Osteoblast (primary cell): ENCODE measurements around the gene TMEM259. TPM values are rescaled to one million over a fixed set of nuclear protein-coding genes. Genes with fewer than 3 reads are reported as not detected.

Source experiments
- DNase-seq: peaks from one replicate; pipeline ENCODE4 v3.0.0; 2011; ENCODE audit warnings: low spot score, mixed read lengths; ENCODE audit not compliant: insufficient read length; ENCODE audit errors: missing footprints
- H2AFZ ChIP-seq: 2 replicates; pipeline ENCODE4 v1.6.0; 2011; ENCODE audit warnings: mild to moderate bottlenecking, low read length
- H3K27ac ChIP-seq: 2 replicates; pipeline ENCODE4 v1.5.1; 2011; ENCODE audit warnings: mild to moderate bottlenecking, low read depth, low read length, moderate library complexity
- H3K27me3 ChIP-seq: 2 replicates; pipeline ENCODE4 v1.6.0; 2012; ENCODE audit warnings: mild to moderate bottlenecking, control low read depth, inconsistent platforms, low read length, moderate library complexity; ENCODE audit not compliant: insufficient read depth
- H3K36me3 ChIP-seq: 2 replicates; pipeline ENCODE4 v1.5.1; 2011; ENCODE audit warnings: mild to moderate bottlenecking, low read length, control low read depth, moderate library complexity; ENCODE audit not compliant: insufficient read depth
- H3K4me1 ChIP-seq: 2 replicates; pipeline ENCODE4 v1.5.1; 2011; ENCODE audit warnings: mild to moderate bottlenecking, low read length, control low read depth, moderate library complexity; ENCODE audit not compliant: insufficient read depth
- H3K4me2 ChIP-seq: 2 replicates; pipeline ENCODE4 v1.6.0; 2011; ENCODE audit warnings: mild to moderate bottlenecking, low read length; ENCODE audit not compliant: insufficient read depth
- H3K4me3 ChIP-seq: fragments of 200-600 bp; sonication (generic); 3 replicates; pipeline ENCODE4 v1.5.1; 2012; ENCODE audit warnings: mild to moderate bottlenecking, low read length, inconsistent platforms; ENCODE audit not compliant: insufficient read depth
- H3K79me2 ChIP-seq: 2 replicates; pipeline ENCODE4 v1.6.0; 2012; ENCODE audit warnings: mild to moderate bottlenecking, low read length, control low read depth, inconsistent platforms; ENCODE audit not compliant: insufficient read depth
- H3K9me3 ChIP-seq: 2 replicates; pipeline ENCODE4 v1.5.1; 2011; ENCODE audit warnings: low read depth, low read length, control low read depth
- H4K20me1 ChIP-seq: 2 replicates; pipeline ENCODE4 v1.6.0; 2012; ENCODE audit warnings: mild to moderate bottlenecking, low read length, control low read depth; ENCODE audit not compliant: insufficient read depth
- CTCF ChIP-seq: IDR thresholded peaks from 2 replicates; pipeline ENCODE4 v1.5.1; 2011; ENCODE audit warnings: mild to moderate bottlenecking, low read depth, low read length, moderate library complexity; ENCODE audit errors: extremely low read depth
- total RNA-seq: library from RNA; depleted of rRNA; stranded (reverse); fragments of >200 nt; gene quantifications from 2 replicates; pipeline ENCODE4 v1.2.3, GENCODE V29; 2012

Gene TMEM259
- total RNA-seq, 1 donor = 84.0 TPM

GRCh38 chr19:1068009-1069001 is 47.4 kb upstream of the TMEM259 start:
- no peaks in the 10 kb centered on the region for H3K9me3 ChIP-seq
- no peak for TF ChIP-seq CTCF
- H2AFZ ChIP-seq = no peak overlapping the region
- no peak overlapping the region for H3K4me3 ChIP-seq
- no peak for DNase-seq
- no peak overlapping the region for H3K4me2 ChIP-seq
- no peak overlapping the region for H3K27ac ChIP-seq
- no peaks in the 10 kb centered on the region for H3K36me3 ChIP-seq
- no peaks in the 10 kb centered on the region for H3K4me1 ChIP-seq
- no peaks in the 10 kb centered on the region for H4K20me1 ChIP-seq
- peaks cover 51% of the 10 kb centered on the region for H3K27me3 ChIP-seq
- no peaks in the 10 kb centered on the region for H3K79me2 ChIP-seq

GRCh38 chr19:1067341-1067957 is 46.5 kb upstream of the TMEM259 start:
- H3K4me2 ChIP-seq = no peak overlapping the region
- H4K20me1 ChIP-seq = no peaks in the 10 kb centered on the region
- no peak for TF ChIP-seq CTCF
- H3K36me3 ChIP-seq = no peaks in the 10 kb centered on the region
- no peak overlapping the region for H3K4me3 ChIP-seq
- H3K4me1 ChIP-seq = no peaks in the 10 kb centered on the region
- DNase-seq = no peak
- no peaks in the 10 kb centered on the region for H3K9me3 ChIP-seq
- H3K27ac ChIP-seq = no peak overlapping the region
- no peak overlapping the region for H2AFZ ChIP-seq
- H3K79me2 ChIP-seq = no peaks in the 10 kb centered on the region
- H3K27me3 ChIP-seq = peaks cover 51% of the 10 kb centered on the region

GRCh38 chr19:1066748-1067340 is 45.9 kb upstream of the TMEM259 start, which contains the start of gene ARHGAP45:
TSS of gene ARHGAP45 (plus strand) at chr19:1067167. CDS start at chr19:1067406, 239 bp downstream.
- H2AFZ ChIP-seq = no peak within 1 kb of the TSS
- H3K79me2 ChIP-seq = no peaks in the 10 kb centered on the region
- no peaks in the 10 kb centered on the region for H3K9me3 ChIP-seq
- H4K20me1 ChIP-seq = no peaks in the 10 kb centered on the region
- no peak for DNase-seq
- no peak within 1 kb of the TSS for H3K4me2 ChIP-seq
- no peak within 1 kb of the TSS for H3K4me3 ChIP-seq
- no peaks in the 10 kb centered on the region for H3K4me1 ChIP-seq
- no peaks in the 10 kb centered on the region for H3K36me3 ChIP-seq
- no peak within 1 kb of the TSS for H3K27ac ChIP-seq
- peaks cover 47% of the 10 kb centered on the region for H3K27me3 ChIP-seq
- no peak for TF ChIP-seq CTCF

GRCh38 chr19:1066251-1066747 is 45.4 kb upstream of the TMEM259 start:
- H3K9me3 ChIP-seq = no peaks in the 10 kb centered on the region
- H3K36me3 ChIP-seq = no peaks in the 10 kb centered on the region
- H4K20me1 ChIP-seq = no peaks in the 10 kb centered on the region
- H3K79me2 ChIP-seq = no peaks in the 10 kb centered on the region
- H3K4me2 ChIP-seq = no peak overlapping the region
- no peaks in the 10 kb centered on the region for H3K4me1 ChIP-seq
- H3K27me3 ChIP-seq = peaks cover 42% of the 10 kb centered on the region
- no peak overlapping the region for H2AFZ ChIP-seq
- DNase-seq = no peak
- no peak overlapping the region for H3K4me3 ChIP-seq
- no peak for TF ChIP-seq CTCF
- no peak overlapping the region for H3K27ac ChIP-seq
